GM10266 (cell line): ENCODE data around the gene CYP2S1.
"Not testable (repeated sequence)": the region's sequence is repeated elsewhere in the genome, so short reads cannot be mapped to it uniquely, and the experiment has no call there.

Experiments
- DNase-seq: peaks from one replicate; pipeline ENCODE4 v3.0.0; 2012; ENCODE audit errors: extremely low spot score
- CTCF ChIP-seq: IDR thresholded peaks from 2 replicates; pipeline ENCODE4 v1.5.1; 2012; ENCODE audit warnings: mild to moderate bottlenecking, low read depth; ENCODE audit not compliant: control insufficient read depth, insufficient read depth; ENCODE audit errors: missing control alignments

CYP2S1 gene

GRCh38 chr19:41228486-41228885 is 35.5 kb downstream of the CYP2S1 start:
- TF ChIP-seq CTCF, result no peak
- DNase-seq, result no peak

GRCh38 chr19:41229338-41229737 is 36.3 kb downstream of the CYP2S1 start:
- not testable (repeated sequence) for DNase-seq

GRCh38 chr19:41230067-41230857 is 37.2 kb downstream of the CYP2S1 start:
- TF ChIP-seq CTCF, result no peak
- DNase-seq, result no peak

GRCh38 chr19:41232686-41233085 is 39.7 kb downstream of the CYP2S1 start:
- no peak for DNase-seq
- no peak for TF ChIP-seq CTCF

- TF ChIP-seq CTCF, result no peak
- DNase-seq, result no peak
These were observed 40.8 kb downstream of the CYP2S1 start for GRCh38 chr19:41233748-41234240.

GRCh38 chr19:41234512-41235168 is 41.6 kb downstream of the CYP2S1 start:
- TF ChIP-seq CTCF, result no peak
- no peak for DNase-seq

GRCh38 chr19:41235480-41235879 is 42.5 kb downstream of the CYP2S1 start:
- no peak for TF ChIP-seq CTCF
- DNase-seq, result no peak
